ENCODE data around the gene DYNC1LI1.
"Not testable (repeated sequence)": the region's sequence is repeated elsewhere in the genome, so short reads cannot be mapped to it uniquely, and the experiment has no call there.

The DYNC1LI1 gene

DNA sequence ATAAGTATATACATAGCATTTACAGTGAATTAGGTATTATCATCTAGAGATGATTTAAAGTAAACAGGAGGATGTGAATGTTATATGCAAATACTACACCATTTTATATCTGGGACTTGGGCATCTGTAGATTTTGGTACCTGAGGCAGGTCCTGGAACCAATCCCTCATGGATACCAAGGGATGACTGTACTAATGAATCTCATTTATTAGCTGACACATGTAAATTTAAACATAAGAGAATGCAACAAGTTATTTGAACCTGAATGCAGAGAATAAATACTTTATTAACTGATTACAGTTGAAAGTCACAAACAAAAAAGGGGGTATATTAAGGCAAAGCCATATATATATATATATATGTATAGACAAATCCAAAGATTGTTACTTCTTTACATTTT, 44.9 kb downstream of the DYNC1LI1 start:
- no peak for DNase-seq

DNA sequence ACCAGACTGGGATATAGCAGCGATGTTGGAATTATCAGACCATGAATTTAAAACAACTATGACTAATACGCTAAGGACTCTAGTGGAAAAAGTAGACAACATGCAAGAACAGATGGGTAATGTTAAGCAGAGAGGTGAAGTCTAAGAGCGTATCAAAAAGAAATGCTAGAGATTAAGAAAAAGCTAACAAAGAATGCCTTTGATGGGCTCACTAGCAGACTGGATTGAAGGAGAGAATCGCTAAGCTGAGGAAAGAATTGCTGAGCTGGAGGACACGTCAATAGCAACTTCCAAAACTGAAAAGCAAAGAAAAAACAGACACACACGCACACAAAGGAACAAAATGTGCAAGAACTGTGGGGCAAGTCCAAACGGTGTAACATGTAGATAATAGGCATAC, 48.0 kb downstream of the DYNC1LI1 start:
- no peak for DNase-seq

DNA sequence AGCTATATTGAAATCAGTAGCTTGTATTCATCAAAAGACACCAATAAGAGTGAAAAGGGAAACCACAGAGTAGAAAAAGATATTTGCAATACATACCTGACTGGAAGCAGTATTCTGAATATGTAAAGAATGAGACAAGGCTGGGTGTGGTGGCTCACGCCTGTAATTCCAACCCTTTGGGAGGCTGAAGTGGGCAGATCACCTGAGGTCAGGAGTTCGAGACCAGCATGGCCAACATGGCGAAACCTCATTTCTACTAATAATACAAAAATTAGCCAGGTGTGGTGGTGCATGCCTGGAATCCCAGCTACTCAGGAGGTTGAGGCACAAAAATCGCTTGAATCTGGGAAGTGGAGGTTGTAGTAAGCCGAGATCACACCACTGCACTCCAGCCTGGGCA, 51.7 kb downstream of the DYNC1LI1 start:
- DNase-seq, result not testable (repeated sequence)

DNA sequence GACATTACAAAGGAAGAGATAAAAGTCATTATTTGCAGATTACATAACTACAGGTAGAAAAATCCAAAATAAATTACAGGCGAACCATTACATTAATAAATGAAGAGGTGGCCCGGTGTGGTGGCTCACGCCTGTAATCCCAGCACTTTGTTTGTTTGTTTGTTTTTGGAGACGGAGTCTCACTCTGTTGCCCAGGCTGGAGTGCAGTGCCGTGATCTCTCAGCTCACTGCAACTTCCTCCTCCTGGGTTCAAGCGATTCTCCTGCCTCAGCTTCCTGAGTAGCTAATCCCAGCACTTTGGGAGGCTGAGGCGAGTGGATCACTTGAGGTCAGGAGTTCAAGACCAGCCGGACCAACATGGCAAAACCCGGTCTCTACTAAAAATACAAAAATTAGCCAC, 53.9 kb downstream of the DYNC1LI1 start:
- not testable (repeated sequence) for DNase-seq

DNA sequence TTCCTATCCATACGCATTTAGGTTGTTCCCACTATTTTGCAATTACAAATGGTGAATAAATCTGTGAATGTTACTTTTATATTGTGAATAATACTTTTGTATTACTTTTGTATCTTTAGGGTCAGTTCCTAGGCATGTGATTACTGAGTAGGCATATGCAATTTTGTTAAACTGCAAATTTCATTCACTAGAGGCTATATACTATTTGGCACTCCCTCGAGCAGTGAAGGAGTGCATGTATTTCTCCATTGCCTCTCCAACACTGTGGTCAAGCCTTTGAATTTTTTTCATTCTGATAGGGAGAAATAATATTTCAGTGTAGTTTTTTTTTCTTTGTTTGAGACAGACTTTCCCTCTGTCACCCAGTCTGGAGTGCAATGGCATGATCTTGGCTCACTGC, 59.7 kb downstream of the DYNC1LI1 start:
- no peak for DNase-seq

DNA sequence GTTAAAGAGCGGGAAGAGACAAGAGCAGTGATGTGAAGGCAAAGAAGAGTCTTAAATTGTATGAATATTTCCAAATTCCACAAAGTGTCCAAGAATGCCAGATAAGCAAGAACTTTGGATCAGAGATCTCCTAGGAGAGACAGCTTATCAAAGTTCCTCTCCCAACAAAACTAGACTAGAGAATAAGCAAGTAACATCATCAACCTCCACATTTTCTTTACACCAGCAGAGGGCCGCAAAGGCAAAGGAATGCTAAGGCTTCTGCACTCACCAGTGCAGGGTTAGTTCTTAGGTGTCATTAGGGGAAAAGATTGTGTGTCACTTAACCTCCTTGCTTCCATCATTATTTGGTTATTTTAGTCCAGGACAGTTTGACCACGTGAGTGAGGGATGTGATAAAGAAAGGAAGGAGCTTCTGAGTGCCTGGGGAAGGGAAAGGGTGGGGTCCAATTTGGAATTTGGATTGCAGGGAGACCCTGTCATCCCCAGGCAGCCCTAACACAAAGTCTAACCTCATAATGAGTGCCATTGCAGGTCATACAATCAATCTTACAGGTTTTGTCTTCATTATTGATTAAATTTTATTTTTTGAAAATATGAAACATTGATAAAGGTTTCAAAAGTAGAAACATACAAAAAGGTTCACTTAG, 60.5 kb downstream of the DYNC1LI1 start:
- DNase-seq, result peak; percentile 45

DNA sequence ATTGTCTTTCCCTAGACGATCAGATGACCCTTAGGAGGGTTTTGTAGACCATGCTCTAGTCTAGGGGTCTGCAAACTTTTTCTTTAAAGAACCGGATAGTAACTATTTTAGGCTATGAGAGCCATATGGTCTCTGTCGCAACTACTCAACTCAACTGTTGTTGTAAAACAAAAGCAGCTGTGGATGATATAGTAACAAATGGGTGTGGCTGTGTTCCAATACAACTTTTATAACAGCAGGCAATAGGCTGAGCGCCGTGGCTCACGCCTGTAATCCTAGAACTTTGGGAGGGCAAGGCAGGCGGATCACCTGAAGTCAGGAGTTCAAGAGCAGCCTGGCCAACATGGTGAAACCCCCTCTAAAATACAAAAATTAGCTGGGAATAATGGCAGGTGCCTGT, 61.9 kb downstream of the DYNC1LI1 start:
- no peak for DNase-seq

DNA sequence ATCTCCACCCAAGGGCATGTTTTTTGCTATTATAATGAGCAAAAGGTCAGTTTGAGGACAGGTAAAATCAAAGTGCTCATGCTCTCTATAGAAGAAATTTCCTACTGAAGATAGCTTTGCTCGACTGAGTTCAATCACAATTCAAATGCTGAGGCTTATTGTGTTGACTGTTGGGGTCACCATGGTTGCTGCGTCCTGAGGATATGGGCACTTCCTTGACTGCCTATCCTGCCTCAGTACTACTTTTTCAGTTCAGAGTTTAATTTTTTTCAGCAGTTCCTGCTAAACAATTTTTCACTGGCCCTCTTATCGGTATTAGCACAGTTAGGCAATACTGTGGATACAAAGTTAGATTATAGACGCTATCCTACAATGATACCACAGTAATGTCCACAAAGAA, 64.2 kb downstream of the DYNC1LI1 start:
- DNase-seq, result no peak

DNA sequence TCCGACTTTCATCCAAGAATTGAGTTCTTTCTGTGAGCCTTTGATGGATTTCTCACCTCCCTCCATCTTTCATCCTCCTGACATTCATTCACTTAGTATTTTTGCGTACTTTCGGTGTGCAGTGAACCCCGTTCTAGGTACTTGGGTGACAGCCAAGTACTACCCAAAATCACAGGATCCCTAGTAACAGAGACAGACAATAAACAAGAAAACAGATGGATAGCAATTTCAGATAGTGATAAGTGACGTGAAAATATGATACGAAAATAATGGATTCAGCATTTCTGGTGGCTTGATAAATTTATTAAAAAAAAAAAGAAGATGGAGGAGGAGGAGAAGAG, 67.7 kb downstream of the DYNC1LI1 start:
- no peak for DNase-seq

DNA sequence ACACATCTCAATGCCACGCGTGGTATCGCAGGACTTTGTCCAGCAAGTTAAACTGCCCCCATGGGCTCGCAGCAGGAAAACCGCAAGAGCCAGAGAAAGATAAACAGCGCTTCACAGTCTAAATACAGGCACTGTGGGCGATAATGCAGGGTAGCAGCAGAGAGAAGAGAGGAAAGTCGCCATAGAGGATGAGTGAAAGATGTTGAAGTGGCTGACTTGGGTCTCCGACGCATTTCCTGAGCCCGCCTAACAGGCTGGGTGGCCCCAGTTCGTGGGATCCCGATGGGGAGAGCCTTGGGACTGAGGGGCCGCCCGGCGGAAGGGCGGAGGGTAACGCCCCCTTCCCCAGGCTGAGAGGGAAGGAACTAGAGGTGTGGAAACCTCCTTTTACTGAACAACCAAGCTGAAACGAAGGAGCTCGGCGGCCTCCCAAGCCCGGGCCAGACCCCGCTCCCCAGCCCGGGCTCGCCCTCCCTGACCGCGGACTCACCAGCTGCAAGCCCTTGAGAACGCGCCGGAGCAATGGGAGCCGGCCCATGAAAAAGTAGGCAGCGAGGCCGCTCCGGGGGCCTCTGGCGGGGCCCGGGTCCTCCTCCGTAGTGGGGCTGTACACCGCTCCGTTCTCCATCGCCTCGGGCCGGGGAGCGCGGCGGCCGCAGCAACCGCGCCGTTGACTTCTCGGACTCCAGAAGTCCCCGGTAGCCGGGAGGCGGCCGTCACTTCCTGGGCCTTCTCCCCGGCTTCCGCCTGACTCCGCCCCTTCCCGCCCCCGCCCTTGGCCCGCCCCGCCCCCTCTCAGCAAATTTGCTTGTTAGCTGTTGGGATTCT, 68.3 kb downstream of the DYNC1LI1 start, which contains the start of gene CMTM6:
Gene CMTM6 (minus strand): TSS at position 735 of the 828 bp plus-strand sequence. CDS start 107 bp downstream, at position 628.
- DNase-seq, result peak; percentile 72

DNA sequence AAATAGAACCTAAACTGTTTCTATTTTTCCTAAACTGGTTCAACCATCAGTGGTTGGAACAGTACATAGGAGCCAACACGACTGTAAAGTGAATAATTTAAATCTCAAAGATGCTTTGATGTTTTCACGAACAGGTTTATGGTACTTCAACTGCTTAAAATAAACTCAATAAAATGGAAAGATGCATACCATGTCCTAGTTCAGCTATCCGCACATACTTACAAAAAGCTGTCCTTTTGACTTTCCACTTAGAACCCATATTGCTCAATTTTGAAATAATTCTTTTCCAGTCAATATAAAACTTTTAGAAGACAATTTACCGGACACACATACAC, 68.9 kb downstream of the DYNC1LI1 start:
- DNase-seq, result no peak

DNA sequence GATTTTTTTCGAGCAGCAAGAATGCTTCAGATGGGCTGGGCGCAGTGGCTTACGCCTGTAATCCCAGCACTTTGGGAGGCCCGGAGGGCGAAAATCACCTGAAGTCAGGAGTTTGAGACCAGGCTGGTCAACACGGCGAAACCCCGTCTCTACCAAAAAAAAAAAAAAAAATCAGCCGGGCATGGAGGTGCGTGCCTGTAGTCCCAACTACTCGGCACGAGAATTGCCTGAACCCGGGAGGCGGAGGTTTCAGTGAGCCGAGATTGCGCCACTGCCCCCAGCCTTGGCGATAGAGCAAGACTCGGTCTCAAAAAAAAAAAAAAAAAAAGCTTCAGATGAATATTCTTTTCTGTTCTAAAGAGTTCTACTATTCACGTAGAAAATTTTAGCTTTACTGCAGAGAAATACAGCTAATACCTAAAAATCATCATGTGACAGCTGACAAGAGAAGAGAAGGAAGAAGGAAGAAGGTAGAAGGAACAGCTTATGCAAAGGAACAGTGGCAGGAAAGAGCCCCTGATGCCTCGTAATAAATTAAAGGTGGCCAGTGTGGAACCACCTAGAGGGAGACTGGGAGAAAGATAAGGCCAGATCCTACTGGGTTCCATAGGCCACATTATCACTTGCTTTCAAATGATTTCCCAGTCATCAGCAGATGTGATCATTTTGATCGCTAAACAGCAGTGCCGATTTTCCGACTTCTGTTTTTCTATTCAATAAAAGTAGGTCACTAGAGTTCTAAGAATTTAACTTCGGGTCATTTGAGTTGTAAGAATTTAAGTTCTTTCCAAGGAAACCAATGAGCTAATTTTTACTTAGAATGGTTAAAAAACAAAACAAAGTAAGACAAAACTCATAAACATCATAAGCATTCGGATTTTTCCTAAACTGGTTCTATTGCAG, 69.5 kb downstream of the DYNC1LI1 start:
- DNase-seq, result no peak

DNA sequence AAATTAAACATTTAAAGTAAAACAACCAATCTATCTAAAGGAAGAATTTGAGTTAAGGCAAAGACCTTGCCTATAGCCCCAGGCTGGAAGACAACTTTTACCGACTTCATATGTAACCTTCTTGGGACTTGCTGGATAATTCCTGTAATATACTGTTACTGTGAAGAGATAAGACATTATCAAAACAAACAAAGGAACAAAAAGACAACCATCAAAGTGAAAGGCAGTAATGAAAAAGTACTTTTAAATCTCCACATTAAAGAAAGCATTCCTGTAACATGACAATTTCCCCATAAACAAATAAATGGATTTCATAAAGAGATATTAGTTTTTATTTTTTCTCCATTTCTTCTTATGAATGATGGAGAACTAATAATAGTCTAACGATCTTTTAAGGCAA, 70.4 kb downstream of the DYNC1LI1 start:
- DNase-seq, result no peak

DNA sequence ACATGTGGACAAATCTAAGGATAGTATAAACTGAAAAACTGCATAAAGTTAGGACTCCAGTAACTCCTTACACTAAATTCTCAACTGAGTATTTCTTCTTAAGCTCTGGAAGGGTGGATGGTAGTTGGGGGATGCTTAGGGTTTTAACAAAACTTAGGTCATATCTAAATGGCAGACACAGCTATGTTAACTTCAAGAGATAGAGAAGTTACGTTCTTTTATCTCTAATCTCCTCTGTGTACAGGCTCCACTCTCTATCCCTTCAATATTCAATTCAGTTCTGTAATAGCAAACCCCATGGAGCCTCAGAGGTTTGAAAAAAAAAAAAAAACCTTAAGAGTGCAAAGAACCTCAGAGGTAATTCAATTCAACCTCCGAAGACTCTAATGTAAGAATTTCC, 71.1 kb downstream of the DYNC1LI1 start:
- DNase-seq, result no peak

DNA sequence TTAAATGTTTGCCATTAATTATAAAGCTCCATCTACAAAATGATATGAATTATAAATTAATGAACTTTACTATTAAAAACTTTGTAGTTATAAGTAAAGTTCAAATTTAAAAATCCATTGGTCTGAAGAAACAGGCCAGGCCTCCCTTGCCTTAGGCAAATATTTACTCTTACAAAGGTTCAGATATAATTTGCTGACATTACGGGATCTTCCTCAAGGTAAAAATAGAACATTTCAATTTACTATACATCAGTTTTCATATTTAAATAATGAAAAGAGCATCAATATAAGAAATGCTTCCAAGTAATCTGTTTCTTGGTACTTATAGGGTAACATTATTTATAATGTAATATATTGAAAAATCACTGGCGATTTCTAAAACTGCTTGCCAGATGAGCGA, 71.7 kb downstream of the DYNC1LI1 start:
- DNase-seq, result no peak

DNA sequence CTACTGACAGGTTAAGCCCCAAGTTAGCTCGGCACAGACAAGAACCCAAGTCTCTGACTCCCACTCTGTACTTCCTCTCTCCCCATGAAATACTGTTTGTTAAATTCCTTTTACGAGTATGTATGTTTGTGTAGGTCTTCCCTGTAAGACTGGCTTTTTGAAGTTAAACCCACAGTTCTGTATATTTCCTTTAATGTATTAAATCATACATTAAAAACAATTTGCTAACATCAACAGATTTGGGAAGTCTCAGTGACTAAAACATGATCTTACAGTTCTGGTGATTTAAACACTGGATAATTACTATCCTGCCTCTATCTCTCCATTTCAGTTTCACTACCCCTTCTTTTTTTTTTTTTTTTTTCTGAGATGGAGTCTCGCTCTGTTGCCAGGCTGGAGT, 72.4 kb downstream of the DYNC1LI1 start:
- no peak for DNase-seq

DNA sequence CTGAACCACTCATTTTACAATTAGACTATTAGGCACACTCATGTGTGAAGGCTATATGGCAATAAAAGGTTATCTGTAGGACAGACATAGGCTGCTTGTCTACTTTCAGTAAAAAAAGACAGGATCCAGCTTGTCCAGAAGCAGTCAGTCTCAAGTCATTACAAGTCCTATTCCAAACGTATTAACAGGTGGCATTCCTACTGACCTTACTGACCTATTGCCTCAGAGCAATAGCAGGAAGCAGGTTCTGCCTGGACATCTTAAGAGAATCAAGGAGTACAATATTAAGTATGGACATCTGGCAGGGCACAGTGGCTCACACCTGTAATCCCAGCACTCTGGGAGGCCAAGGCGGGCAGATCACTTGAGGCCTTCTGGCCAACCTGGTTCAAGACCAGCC, 75.0 kb downstream of the DYNC1LI1 start:
- DNase-seq, result peak; percentile 34

DNA sequence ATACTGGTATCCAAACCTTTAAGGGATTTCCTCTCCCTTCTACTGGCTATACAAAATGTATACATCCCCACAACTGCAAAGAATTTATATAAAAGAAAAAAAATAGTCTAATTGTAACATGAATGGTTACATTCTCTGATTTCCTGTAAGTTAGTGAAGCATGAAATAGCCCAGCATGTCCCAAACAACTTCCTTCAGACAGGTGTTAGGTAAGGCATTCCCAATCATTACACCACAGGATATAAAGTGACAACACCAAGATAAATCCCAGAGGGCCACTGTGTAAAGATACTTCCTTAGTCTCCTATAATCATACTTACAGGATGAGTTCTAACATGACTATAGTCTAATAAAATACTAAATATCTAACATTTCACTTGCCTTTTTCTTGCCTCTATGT, 75.6 kb downstream of the DYNC1LI1 start:
- DNase-seq, result peak; percentile 80

DNA sequence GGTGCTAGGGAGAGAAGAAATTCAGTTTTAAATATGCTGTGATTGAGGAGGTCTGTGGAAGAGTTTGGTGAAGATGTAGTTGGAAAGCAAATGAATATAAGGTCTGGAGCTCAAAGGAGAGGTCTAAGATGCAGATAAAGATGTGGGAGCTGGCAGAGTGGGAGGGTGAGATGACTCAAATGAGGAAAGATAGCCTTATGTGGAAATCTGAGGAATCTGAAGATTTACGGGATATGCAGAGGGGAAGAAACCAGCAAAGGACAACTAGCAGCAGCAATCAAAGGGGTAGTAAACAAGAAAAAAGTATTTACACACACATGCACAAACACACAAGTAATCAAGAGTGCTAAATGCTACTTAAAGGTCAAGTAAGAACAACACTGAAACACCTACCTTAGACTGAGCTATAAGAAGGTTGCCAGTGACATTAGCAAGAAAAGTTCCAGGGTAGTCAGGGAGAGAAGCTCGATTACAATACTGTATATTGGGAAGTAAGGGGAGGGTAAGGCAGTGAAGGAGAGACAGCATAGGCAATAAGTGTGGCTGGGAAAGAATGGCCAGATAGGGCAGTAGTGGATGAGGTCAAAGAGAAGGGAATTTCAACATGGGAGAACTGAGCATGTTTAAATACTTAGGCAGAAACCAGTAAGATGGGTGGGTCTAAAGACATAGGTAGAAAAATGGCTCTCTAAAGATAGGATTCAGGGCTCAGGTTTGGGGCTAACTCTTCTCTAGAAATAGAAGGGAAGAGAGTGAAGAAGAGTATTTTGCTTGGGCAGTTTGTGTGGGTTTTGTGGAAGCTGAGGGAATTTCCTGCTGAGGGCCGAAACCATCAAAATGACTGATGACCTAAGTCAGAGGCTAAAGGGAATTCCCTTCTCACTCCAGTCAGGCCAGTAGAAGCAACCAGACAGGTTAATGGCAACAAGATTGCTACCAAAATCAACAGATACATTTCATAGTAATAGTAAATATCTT, 76.9 kb downstream of the DYNC1LI1 start:
- DNase-seq, result no peak

DNA sequence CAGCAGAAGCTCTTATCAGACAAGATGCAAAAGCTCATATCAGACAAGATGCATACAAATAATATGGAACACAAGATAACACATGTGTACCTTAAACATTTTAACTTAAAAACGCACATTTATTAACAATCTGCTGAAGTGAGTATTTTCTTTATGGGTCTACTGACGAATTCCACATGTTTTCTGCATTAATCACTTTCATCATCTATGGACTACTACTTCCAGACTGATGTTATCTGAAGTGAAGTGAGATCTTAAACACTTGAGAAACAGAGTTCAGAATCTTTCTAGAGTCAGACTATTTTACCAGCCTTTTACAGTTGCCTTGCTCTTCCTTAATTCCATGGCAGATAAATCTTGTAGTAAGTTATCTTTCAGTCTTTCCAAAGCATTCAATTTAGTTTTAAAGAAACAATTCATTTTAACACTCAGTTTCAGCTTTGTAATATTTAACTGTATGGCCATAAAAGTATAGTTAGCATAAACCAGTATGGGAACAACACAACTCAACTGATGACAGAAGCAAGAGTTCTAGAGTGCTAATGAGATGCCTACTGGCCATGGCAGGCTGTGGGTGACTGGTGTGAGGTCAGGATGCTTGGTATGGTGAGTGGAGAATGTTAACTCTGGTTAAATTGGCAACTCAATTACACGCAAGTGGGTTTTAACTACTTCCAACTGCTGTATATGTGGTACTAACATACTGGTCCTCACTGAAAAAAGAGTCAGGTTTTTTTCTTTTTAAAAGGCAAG, 77.8 kb downstream of the DYNC1LI1 start:
- no peak for DNase-seq

DNA sequence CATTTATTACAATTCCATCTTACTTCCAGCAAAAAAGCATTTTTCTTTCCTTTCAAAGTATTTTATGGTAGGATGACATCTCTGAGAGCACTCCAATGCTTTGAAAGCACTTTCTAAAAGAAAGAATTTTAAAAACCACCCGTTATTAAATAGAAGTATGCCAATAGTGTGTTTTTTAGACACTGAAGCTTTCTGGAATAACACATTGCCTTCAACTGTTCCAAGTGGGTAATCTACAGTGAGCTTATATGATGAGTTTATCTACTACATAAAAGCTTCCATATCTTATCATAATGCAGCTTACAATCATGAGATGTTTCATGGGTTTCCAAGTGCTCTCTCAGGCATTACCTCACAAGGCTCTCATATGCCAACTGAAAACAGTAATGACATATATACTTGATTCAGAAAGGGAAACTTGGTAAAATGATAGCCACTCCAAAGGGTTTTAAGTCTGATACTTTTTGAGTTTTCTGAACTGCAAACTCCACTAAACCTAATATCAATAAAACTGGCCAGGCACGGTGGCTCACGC, 82.1 kb downstream of the DYNC1LI1 start:
- DNase-seq, result no peak
